AG09319 (cell line): Measurements from ENCODE around the gene PEX5L.

Source experiments
- DNase-seq: peaks from one replicate; pipeline ENCODE4 v3.0.0-alpha.2; 2010; ENCODE audit warnings: low read depth; ENCODE audit errors: extremely low read depth
- CTCF ChIP-seq: IDR thresholded peaks from 2 replicates; pipeline ENCODE4 v1.5.1; 2011; ENCODE audit warnings: low read depth, mild to moderate bottlenecking, inconsistent platforms, low read length, moderate library complexity

PEX5L gene

GRCh38 chr3:180036671-180037455 is at the start of gene PEX5L:
Gene PEX5L, minus strand, starts transcription at chr3:180036937. Its CDS starts 338 bp downstream, at chr3:180036599.
- DNase-seq = no peak
- TF ChIP-seq CTCF = no peak; the same call in 1 of the 2 replicates

GRCh38 chr3:180085122-180085710 is 48.5 kb upstream of the PEX5L start:
- TF ChIP-seq CTCF = no peak
- no peak for DNase-seq

GRCh38 chr3:180082699-180083098 is 46.0 kb upstream of the PEX5L start:
- TF ChIP-seq CTCF = no peak

GRCh38 chr3:180078592-180078991 is 41.9 kb upstream of the PEX5L start:
- no peak for TF ChIP-seq CTCF
- no peak for DNase-seq

More at GRCh38 chr3:180082699-180083098, 46.0 kb upstream of the PEX5L start:
- no peak for DNase-seq

- no peak for TF ChIP-seq CTCF
- DNase-seq = no peak
These were observed 36.8 kb upstream of the PEX5L start for GRCh38 chr3:180073561-180073960.

- no peak for TF ChIP-seq CTCF
- DNase-seq = no peak
These were observed 36.0 kb upstream of the PEX5L start for GRCh38 chr3:180072786-180073185.

GRCh38 chr3:180070925-180071324 is 34.2 kb upstream of the PEX5L start:
- no peak for DNase-seq
- TF ChIP-seq CTCF = no peak
